ENCODE results near the gene ITIH3.

DNA sequence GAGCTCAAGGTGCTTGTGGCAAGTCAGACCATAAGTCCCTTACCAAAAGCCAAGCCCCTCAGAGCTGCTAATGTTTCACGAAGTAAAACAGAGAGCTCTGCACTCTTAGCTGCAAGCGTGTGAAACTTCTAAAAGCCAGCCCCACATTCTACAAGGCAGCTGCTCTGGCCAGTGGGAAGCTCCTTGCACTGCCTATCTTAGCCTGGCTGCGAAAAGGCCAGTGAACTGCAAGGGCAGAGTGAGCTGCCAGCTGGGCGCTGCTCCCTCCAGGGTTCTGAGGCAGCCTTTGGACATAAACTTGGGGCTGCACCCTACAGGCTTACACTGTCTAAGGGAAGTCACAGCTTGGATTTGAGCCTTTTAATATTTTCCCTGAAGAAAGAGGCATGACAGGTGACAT, 42.4 kb downstream of the ITIH3 start:
- TF ChIP-seq, protein P1, sequence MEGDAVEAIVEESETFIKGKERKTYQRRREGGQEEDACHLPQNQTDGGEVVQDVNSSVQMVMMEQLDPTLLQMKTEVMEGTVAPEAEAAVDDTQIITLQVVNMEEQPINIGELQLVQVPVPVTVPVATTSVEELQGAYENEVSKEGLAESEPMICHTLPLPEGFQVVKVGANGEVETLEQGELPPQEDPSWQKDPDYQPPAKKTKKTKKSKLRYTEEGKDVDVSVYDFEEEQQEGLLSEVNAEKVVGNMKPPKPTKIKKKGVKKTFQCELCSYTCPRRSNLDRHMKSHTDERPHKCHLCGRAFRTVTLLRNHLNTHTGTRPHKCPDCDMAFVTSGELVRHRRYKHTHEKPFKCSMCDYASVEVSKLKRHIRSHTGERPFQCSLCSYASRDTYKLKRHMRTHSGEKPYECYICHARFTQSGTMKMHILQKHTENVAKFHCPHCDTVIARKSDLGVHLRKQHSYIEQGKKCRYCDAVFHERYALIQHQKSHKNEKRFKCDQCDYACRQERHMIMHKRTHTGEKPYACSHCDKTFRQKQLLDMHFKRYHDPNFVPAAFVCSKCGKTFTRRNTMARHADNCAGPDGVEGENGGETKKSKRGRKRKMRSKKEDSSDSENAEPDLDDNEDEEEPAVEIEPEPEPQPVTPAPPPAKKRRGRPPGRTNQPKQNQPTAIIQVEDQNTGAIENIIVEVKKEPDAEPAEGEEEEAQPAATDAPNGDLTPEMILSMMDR (IDR thresholded peaks at IDR 0.05), result no peak
- no peak for TF ChIP-seq ZFX (IDR thresholded peaks at IDR 0.05; ENCODE audit: borderline replicate concordance)

Data from 22Rv1 (cell line).